HepG2 (cell line): ENCODE measurements around the gene COMMD8. TPM values are rescaled to one million over a fixed set of nuclear protein-coding genes. Genes with fewer than 3 reads are reported as not detected.
A peak's percentile ranks its signal among the peaks of the same experiment; 100 is the strongest.

ENCODE experiments used
- ARHGAP35 ChIP-seq: sonication (generic); formaldehyde crosslinking; IDR thresholded peaks from 2 replicates; pipeline ENCODE4 v1.9.0; 2022; ENCODE audit warnings: mild to moderate bottlenecking, inconsistent platforms, moderate library complexity, missing genetic modification reagents, borderline replicate concordance
- BRCA1 ChIP-seq: sonication (generic); formaldehyde crosslinking; IDR thresholded peaks from 2 replicates; pipeline ENCODE4 v1.4.0; 2020; ENCODE audit warnings: missing genetic modification reagents
- CEBPB ChIP-seq: IDR thresholded peaks from 2 replicates; pipeline ENCODE4 v1.6.1; 2011; ENCODE audit warnings: low read depth, low read length, improper control_type of control experiment, borderline replicate concordance
- ETV5 ChIP-seq: IDR thresholded peaks from 2 replicates; pipeline ENCODE4 v1.6.1; 2018; ENCODE audit warnings: missing biosample characterization, missing genetic modification reagents, inconsistent platforms, borderline replicate concordance
- GATAD1 ChIP-seq: IDR thresholded peaks from 2 replicates; pipeline ENCODE4 v1.6.1; 2016; ENCODE audit warnings: missing genetic modification reagents, missing compliant biosample characterization
- GFI1 ChIP-seq: sonication (generic); formaldehyde crosslinking; IDR thresholded peaks from 2 replicates; pipeline ENCODE4 v1.5.0; 2020; ENCODE audit warnings: missing genetic modification reagents, mild to moderate bottlenecking, borderline replicate concordance
- HHEX ChIP-seq: IDR thresholded peaks from 2 replicates; pipeline ENCODE4 v1.6.1; 2016; ENCODE audit warnings: control low read depth
- LBX2 ChIP-seq: sonication (generic); formaldehyde crosslinking; IDR thresholded peaks from 2 replicates; pipeline ENCODE4 v1.5.0; 2020; ENCODE audit warnings: missing genetic modification reagents, mild to moderate bottlenecking, borderline replicate concordance
- MBD4 ChIP-seq: IDR thresholded peaks from 2 replicates; pipeline ENCODE4 v1.6.1; 2012; ENCODE audit warnings: low read length, inconsistent platforms, borderline replicate concordance
- POGZ ChIP-seq: sonication (generic); formaldehyde crosslinking; IDR thresholded peaks from 2 replicates; pipeline ENCODE4 v1.4.0; 2020; ENCODE audit warnings: mild to moderate bottlenecking, missing genetic modification reagents
- RFX1 ChIP-seq: fragments of 450-650 bp; IDR thresholded peaks from 2 replicates; pipeline ENCODE4 v1.6.1; 2017
- SRY ChIP-seq: sonication (generic); formaldehyde crosslinking; IDR thresholded peaks from 2 replicates; pipeline ENCODE4 v1.8.0; 2022; ENCODE audit warnings: mild to moderate bottlenecking, missing genetic modification reagents
- STAG1 ChIP-seq: sonication (generic); formaldehyde crosslinking; IDR thresholded peaks from 2 replicates; pipeline ENCODE4 v1.4.0; 2020; ENCODE audit warnings: missing genetic modification reagents
- THYN1 ChIP-seq: sonication (generic); formaldehyde crosslinking; IDR thresholded peaks from 2 replicates; pipeline ENCODE4 v1.8.1; 2023; ENCODE audit warnings: low read depth, mild to moderate bottlenecking, moderate library complexity, missing genetic modification reagents, borderline replicate concordance
- UBTF ChIP-seq: sonication (generic); formaldehyde crosslinking; IDR thresholded peaks from 2 replicates; pipeline ENCODE4 v1.4.0; 2020; ENCODE audit warnings: mild to moderate bottlenecking, missing genetic modification reagents
- ZBTB42 ChIP-seq: sonication (generic); formaldehyde crosslinking; IDR thresholded peaks from 2 replicates; pipeline ENCODE4 v1.5.0; 2020; ENCODE audit warnings: mild to moderate bottlenecking, missing genetic modification reagents
- ZBTB7B ChIP-seq: sonication (generic); formaldehyde crosslinking; IDR thresholded peaks from 2 replicates; pipeline ENCODE4 v1.4.0; 2020; ENCODE audit warnings: missing genetic modification reagents
- ZNF318 ChIP-seq: sonication (generic); formaldehyde crosslinking; IDR thresholded peaks from 2 replicates; pipeline ENCODE4 v1.4.0; 2020; ENCODE audit warnings: mild to moderate bottlenecking, missing genetic modification reagents
- ZNF607 ChIP-seq: sonication (generic); formaldehyde crosslinking; IDR thresholded peaks from 2 replicates; pipeline ENCODE4 v1.5.1; 2020; ENCODE audit warnings: missing genetic modification reagents, mild to moderate bottlenecking, borderline replicate concordance
- ZNF777 ChIP-seq: sonication (generic); formaldehyde crosslinking; IDR thresholded peaks from 2 replicates; pipeline ENCODE4 v1.4.0; 2020; ENCODE audit warnings: missing genetic modification reagents
- polyA plus RNA-seq, 8 experiments: library from polyadenylated mRNA; depleted of rRNA in 3 of 8; stranded (reverse) in 7 of 8; unstranded in 1 of 8; fragments of >200 nt; fragmentation: Illumina TruSeq in 4 of 8; extraction: Trizol in 4 of 8; gene quantifications; 2 replicates each; pipeline versions ENCODE4 v1.2.1 to v1.2.3, GENCODE V29; 2011 to 2016; ENCODE audit warnings: low read depth in 4 of 8, missing spikeins in 1 of 8, mixed read lengths in 1 of 8; ENCODE audit not compliant: insufficient read depth in 1 of 8
- total RNA-seq, 5 experiments: library from RNA; depleted of rRNA; stranded (reverse); fragments of >200 nt; fragmentation: Illumina TruSeq; extraction: Trizol; gene quantifications; 2 replicates each; pipeline ENCODE4 v1.2.3, GENCODE V29; 2016; ENCODE audit warnings: low read depth in 1 of 5

Gene COMMD8
- total and polyA plus RNA-seq, 2 of the 13 experiments (the other 11 are each of a cell fraction or from before 2014, with no cell fraction given) = 7.1 to 20.3 TPM

- TF ChIP-seq ZBTB7B (CRISPR knock-in tag) (peak; percentile 36; the same call in 1 of the 2 replicates), ZNF607 (CRISPR knock-in tag) (no peak), UBTF (peak; percentile 80), ZNF318 (CRISPR knock-in tag) (no peak), ETV5 (CRISPR knock-in tag) (peak; percentile 29; the same call in 1 of the 2 replicates), MBD4 (no peak), BRCA1 (CRISPR knock-in tag) (no peak), SRY (CRISPR knock-in tag) (no peak), ARHGAP35 (CRISPR knock-in tag) (no peak), GFI1 (CRISPR knock-in tag) (no peak), HHEX (CRISPR knock-in tag) (no peak), CEBPB (no peak), GATAD1 (CRISPR knock-in tag) (peak; percentile 33; the same call in 1 of the 2 replicates), THYN1 (no peak), POGZ (CRISPR knock-in tag) (peak; percentile 73), STAG1 (CRISPR knock-in tag) (no peak), LBX2 (no peak), ZNF777 (peak; percentile 58; the same call in 1 of the 2 replicates), RFX1 (no peak), ZBTB42 (no peak)
Observed at GRCh38 chr4:47485047-47485692, 21.7 kb upstream of the COMMD8 start, which contains the start of gene ATP10D (continued).
